HepG2 (cell line): ENCODE measurements around the gene LANCL1.

Source experiments
- GATAD1 ChIP-seq: IDR thresholded peaks from 2 replicates; pipeline ENCODE4 v1.6.1; 2016; ENCODE audit warnings: missing genetic modification reagents, missing compliant biosample characterization
- HMG20A ChIP-seq: IDR thresholded peaks from 2 replicates; pipeline ENCODE4 v1.6.1; 2016; ENCODE audit warnings: borderline replicate concordance
- KDM1A ChIP-seq: IDR thresholded peaks from 2 replicates; pipeline ENCODE4 v1.6.1; 2016; ENCODE audit warnings: missing compliant biosample characterization
- POLR2A ChIP-seq, 2 experiments: IDR thresholded peaks; 2 replicates each; pipeline ENCODE4 v1.6.1; 2011; ENCODE audit warnings: low read depth in 2 of 2, low read length in 2 of 2, mild to moderate bottlenecking in 1 of 2, moderate library complexity in 1 of 2; ENCODE audit not compliant: insufficient read depth in 1 of 2
- SIN3B ChIP-seq: fragments of 150-350 bp; IDR thresholded peaks from 2 replicates; pipeline ENCODE4 v1.6.1; 2014; ENCODE audit warnings: low read length
- TEAD2 ChIP-seq: sonication (generic); formaldehyde crosslinking; IDR thresholded peaks from 2 replicates; pipeline ENCODE4 v1.9.0; 2021; ENCODE audit warnings: missing genetic modification reagents
- WIZ ChIP-seq: sonication (generic); formaldehyde crosslinking; IDR thresholded peaks from 2 replicates; pipeline ENCODE4 v1.5.1; 2020; ENCODE audit warnings: mild to moderate bottlenecking, missing genetic modification reagents
- YY1 ChIP-seq: IDR thresholded peaks from 2 replicates; pipeline ENCODE4 v1.6.1; 2011; ENCODE audit warnings: low read length, low read depth, moderate library complexity, mild to moderate bottlenecking; ENCODE audit not compliant: insufficient read depth, insufficient replicate concordance
- ZNF629 ChIP-seq: sonication (generic); formaldehyde crosslinking; conservative IDR thresholded peaks from 2 replicates; pipeline ENCODE4 v1.5.0; 2020; ENCODE audit warnings: missing genetic modification reagents
- TF ChIP-seq, protein P1 (sequence below): sonication (generic); formaldehyde crosslinking; conservative IDR thresholded peaks from 2 replicates; pipeline ENCODE4 v1.4.0; 2020; ENCODE audit warnings: missing genetic modification reagents
- TF ChIP-seq, protein P2 (sequence below): sonication (generic); formaldehyde crosslinking; IDR thresholded peaks from 2 replicates; pipeline ENCODE4 v1.5.0; 2020; ENCODE audit warnings: mild to moderate bottlenecking, missing genetic modification reagents, moderate library complexity

DNA sequence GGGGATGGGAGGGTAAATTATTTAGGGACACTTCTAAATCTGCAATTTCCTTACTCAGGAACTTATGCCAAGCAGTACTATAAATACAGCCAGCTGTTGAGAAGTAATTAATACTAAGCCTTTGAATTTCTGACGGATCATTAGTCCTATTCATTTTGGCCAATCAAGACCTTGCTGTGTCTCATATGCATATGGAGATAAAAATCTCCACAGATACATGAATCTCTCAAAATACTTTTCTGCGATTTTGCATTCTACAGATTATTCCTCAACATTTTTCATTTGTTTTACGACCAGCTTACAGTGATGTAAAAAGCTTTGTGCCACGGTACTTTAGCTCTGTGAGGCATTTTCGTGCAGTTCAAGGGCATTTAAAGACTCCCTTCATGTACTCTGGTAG lies 16.7 kb downstream of the LANCL1 start:
- TF ChIP-seq YY1 (no peak), TEAD2 (CRISPR knock-in tag) (no peak), ZNF629 (no peak), KDM1A (CRISPR knock-in tag) (no peak), SIN3B (no peak), GATAD1 (CRISPR knock-in tag) (no peak), POLR2A (IDR thresholded peaks at IDR 0.05; ENCODE audit: insufficient read depth in 1 of 2, low read depth in 2 of 2, low read length in 2 of 2) (no peak), WIZ (no peak), HMG20A (CRISPR knock-in tag) (no peak)
- TF ChIP-seq, protein P1, sequence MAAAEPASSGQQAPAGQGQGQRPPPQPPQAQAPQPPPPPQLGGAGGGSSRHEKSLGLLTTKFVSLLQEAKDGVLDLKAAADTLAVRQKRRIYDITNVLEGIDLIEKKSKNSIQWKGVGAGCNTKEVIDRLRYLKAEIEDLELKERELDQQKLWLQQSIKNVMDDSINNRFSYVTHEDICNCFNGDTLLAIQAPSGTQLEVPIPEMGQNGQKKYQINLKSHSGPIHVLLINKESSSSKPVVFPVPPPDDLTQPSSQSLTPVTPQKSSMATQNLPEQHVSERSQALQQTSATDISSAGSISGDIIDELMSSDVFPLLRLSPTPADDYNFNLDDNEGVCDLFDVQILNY (CRISPR knock-in tag): no peak
- TF ChIP-seq, protein P2, sequence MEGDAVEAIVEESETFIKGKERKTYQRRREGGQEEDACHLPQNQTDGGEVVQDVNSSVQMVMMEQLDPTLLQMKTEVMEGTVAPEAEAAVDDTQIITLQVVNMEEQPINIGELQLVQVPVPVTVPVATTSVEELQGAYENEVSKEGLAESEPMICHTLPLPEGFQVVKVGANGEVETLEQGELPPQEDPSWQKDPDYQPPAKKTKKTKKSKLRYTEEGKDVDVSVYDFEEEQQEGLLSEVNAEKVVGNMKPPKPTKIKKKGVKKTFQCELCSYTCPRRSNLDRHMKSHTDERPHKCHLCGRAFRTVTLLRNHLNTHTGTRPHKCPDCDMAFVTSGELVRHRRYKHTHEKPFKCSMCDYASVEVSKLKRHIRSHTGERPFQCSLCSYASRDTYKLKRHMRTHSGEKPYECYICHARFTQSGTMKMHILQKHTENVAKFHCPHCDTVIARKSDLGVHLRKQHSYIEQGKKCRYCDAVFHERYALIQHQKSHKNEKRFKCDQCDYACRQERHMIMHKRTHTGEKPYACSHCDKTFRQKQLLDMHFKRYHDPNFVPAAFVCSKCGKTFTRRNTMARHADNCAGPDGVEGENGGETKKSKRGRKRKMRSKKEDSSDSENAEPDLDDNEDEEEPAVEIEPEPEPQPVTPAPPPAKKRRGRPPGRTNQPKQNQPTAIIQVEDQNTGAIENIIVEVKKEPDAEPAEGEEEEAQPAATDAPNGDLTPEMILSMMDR (CRISPR knock-in tag): no peak
